Breast epithelium (tissue), 4 donors: ENCODE results near the gene PTPRM. TPM values are rescaled to one million over a fixed set of nuclear protein-coding genes. Genes with fewer than 3 reads are reported as not detected.

Experiments
- DNase-seq, 2 donors: peaks; one replicate each; pipeline ENCODE4 v3.0.0-alpha.2; 2019; ENCODE audit warnings: low spot score in 2 of 2
- H3K27ac ChIP-seq, 2 donors: fragments of 200-600 bp; sonication (generic) in 1 of 2; one replicate each; pipeline ENCODE4 v1.5.1; 2016 to 2019; ENCODE audit warnings: mild to moderate bottlenecking in 1 of 2
- H3K27me3 ChIP-seq, 2 donors: fragments of 200-600 bp; sonication (generic) in 1 of 2; one replicate each; pipeline versions ENCODE4 v1.5.1 to v1.6.0; 2017 to 2019; ENCODE audit warnings: control low read depth in 1 of 2, mild to moderate bottlenecking in 1 of 2
- H3K36me3 ChIP-seq: fragments of 200-600 bp; one replicate; pipeline ENCODE4 v1.5.1; 2019
- H3K4me1 ChIP-seq, 2 donors: fragments of 200-600 bp; sonication (generic); one replicate each; pipeline ENCODE4 v1.5.1; 2016 to 2019; ENCODE audit warnings: control low read depth in 1 of 2
- H3K4me3 ChIP-seq, 3 donors: fragments of 200-600 bp; sonication (generic); 1 replicate in 2 of 3; 2 replicates in 1 of 3; pipeline ENCODE4 v1.5.1; 2016 to 2019; ENCODE audit warnings: mild to moderate bottlenecking in 3 of 3, moderate library complexity in 2 of 3
- H3K9me3 ChIP-seq, 2 donors: fragments of 200-600 bp; sonication (generic) in 1 of 2; one replicate each; pipeline ENCODE4 v1.5.1; 2016 to 2019; ENCODE audit warnings: control low read depth in 1 of 2
- CTCF ChIP-seq, 3 donors: fragments of 450-650 bp; IDR thresholded peaks; one replicate each; pipeline ENCODE4 v1.5.1; 2016 to 2017; ENCODE audit warnings: antibody characterized with exemption in 3 of 3, mild to moderate bottlenecking in 3 of 3, moderate library complexity in 3 of 3
- POLR2A ChIP-seq: fragments of 450-650 bp; IDR thresholded peaks from one replicate; pipeline ENCODE4 v1.6.1; 2016; ENCODE audit warnings: antibody characterized with exemption, mild to moderate bottlenecking, moderate library complexity
- POLR2AphosphoS5 ChIP-seq, 3 donors: sonication (generic); formaldehyde crosslinking; IDR thresholded peaks; one replicate each; pipeline ENCODE4 v1.6.1; 2017; ENCODE audit warnings: antibody characterized with exemption in 3 of 3
- intact Hi-C: fragments of 100-400 bp; cut with DNase I; formaldehyde crosslinking; loops from one replicate; pipeline ENCODE4 v1.15.1; 2023; ENCODE audit warnings: low total_unique reads
- total RNA-seq, 3 donors: library from RNA; depleted of rRNA; stranded (reverse); fragments of >200 nt; gene quantifications; one replicate each; pipeline ENCODE4 v1.1.0, GENCODE V29; 2016

PTPRM gene
- total RNA-seq, 3 donors from 2014 or later, result 41.7 to 181 (median 140) TPM

- Histone ChIP-seq H3K27ac (no peak overlapping the region), H3K27me3 (no peaks in the 10 kb centered on the region), H3K4me3 (no peak overlapping the region), H3K4me1 (no peaks in the 10 kb centered on the region), H3K36me3 (no peaks in the 10 kb centered on the region), H3K9me3 (no peaks in the 10 kb centered on the region)
- intact Hi-C loops, result no loop called here
- TF ChIP-seq CTCF (IDR thresholded peaks at IDR 0.05), result no peak
- TF ChIP-seq POLR2A, result no peak
- no peak for TF ChIP-seq POLR2AphosphoS5 (IDR thresholded peaks at IDR 0.05)
- no peak for DNase-seq
These were observed 30.4 kb downstream of the PTPRM start for GRCh38 chr18:7597500-7597899.

- H3K9me3 ChIP-seq, result no peaks in the 10 kb centered on the region
- intact Hi-C loops, result no loop called here
- H3K27ac ChIP-seq, result no peak overlapping the region
- H3K4me1 ChIP-seq, result no peaks in the 10 kb centered on the region
- H3K27me3 ChIP-seq, result no peaks in the 10 kb centered on the region
- DNase-seq, result no peak
- H3K36me3 ChIP-seq, result no peaks in the 10 kb centered on the region
- no peak for TF ChIP-seq POLR2AphosphoS5 (IDR thresholded peaks at IDR 0.05)
- no peak for TF ChIP-seq CTCF (IDR thresholded peaks at IDR 0.05)
- no peak for TF ChIP-seq POLR2A
- no peak overlapping the region for H3K4me3 ChIP-seq
These were observed 31.3 kb downstream of the PTPRM start for GRCh38 chr18:7598167-7599047.

- Histone ChIP-seq H3K27ac (no peak overlapping the region), H3K4me3 (no peak overlapping the region), H3K36me3 (no peaks in the 10 kb centered on the region), H3K9me3 (no peaks in the 10 kb centered on the region), H3K4me1 (no peaks in the 10 kb centered on the region), H3K27me3 (no peaks in the 10 kb centered on the region)
- TF ChIP-seq POLR2AphosphoS5 (IDR thresholded peaks at IDR 0.05) (no peak), POLR2A (no peak), CTCF (IDR thresholded peaks at IDR 0.05) (no peak)
- no peak for DNase-seq
- intact Hi-C loops, result no loop called here
These were observed 32.9 kb downstream of the PTPRM start for GRCh38 chr18:7600036-7600435.

GRCh38 chr18:7600528-7601245 is 33.6 kb downstream of the PTPRM start:
- Histone ChIP-seq H3K4me3 (no peak overlapping the region), H3K9me3 (no peaks in the 10 kb centered on the region), H3K27me3 (no peaks in the 10 kb centered on the region), H3K27ac (no peak overlapping the region), H3K4me1 (no peaks in the 10 kb centered on the region), H3K36me3 (no peaks in the 10 kb centered on the region)
- no peak for DNase-seq
- intact Hi-C loops, result no loop called here
- TF ChIP-seq CTCF (IDR thresholded peaks at IDR 0.05) (no peak), POLR2AphosphoS5 (IDR thresholded peaks at IDR 0.05) (no peak), POLR2A (no peak)

- no peaks in the 10 kb centered on the region for H3K27me3 ChIP-seq
- TF ChIP-seq CTCF (IDR thresholded peaks at IDR 0.05) (no peak), POLR2AphosphoS5 (IDR thresholded peaks at IDR 0.05) (no peak), POLR2A (no peak)
- no peak overlapping the region for H3K27ac ChIP-seq
- no peaks in the 10 kb centered on the region for H3K36me3 ChIP-seq
- no peaks in the 10 kb centered on the region for H3K4me1 ChIP-seq
- DNase-seq, result no peak
- no peaks in the 10 kb centered on the region for H3K9me3 ChIP-seq
- no peak overlapping the region for H3K4me3 ChIP-seq
- intact Hi-C loops, result no loop called here
These were observed 34.1 kb downstream of the PTPRM start for GRCh38 chr18:7601246-7601615.
